8988T (cell line): ENCODE data around the gene CELF5.
"Not testable (repeated sequence)": the region's sequence is repeated elsewhere in the genome, so short reads cannot be mapped to it uniquely, and the experiment has no call there.

Experiments used
- DNase-seq: peaks from one replicate; pipeline ENCODE4 v3.0.0; 2011

CELF5 gene

DNA sequence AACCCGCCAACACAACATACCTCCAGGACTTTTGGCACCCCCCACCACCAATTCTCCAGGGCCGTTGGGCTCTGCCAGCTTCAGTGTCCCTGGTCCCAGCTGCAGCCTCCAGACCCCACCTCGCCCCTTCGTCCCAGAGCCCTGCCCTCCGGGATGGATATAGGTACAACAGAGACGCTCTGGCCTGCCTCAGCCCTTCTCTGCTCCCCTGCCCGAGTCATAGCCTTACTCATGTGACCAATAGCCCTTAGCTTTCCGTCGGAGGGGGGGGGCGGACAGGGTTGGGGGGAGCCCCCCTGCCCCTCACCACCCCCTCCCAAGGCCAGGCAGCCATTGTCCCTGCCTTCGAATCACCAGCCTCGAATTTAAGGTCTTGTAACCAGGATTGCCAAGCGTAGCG is 71.1 kb downstream of the CELF5 start:
- no peak for DNase-seq

DNA sequence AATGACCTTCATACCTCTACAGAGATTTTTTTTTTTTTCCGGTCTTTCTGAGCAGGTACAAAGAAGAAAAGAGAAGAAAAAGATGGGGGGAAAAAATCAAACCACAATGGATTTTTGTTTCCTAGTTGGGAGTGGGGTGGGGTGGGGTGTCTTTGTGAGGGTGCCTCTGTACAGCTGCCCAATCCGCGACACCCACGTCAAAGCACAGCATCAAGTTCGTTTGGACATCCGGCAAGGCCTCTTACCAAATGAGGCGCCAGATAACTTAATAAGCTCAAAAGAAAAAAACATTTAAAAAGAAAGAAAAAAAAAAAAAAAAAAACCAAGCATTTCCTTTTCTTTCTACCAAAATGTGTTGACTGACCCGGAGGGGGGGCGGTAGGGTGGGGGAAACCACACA is 71.6 kb downstream of the CELF5 start:
- DNase-seq = no peak

DNA sequence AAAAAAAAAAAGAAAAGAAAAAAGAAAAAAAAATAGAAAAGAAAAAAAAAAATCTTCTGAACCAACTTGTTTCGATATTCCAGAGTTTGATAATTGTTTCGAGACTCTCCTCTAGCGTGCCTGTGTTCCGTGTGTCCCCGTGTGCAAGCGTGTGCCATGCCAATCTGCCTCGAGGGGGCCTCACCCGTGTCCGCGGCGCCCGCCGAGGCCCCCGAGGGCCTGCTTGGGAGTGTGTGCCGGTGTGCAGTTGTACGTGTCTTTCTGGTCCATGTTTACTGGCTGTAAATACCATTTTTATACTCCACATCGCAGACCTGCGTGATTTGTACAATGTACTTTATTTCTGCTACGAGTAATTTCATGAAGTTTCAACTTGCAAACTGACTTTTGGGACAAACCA is 72.0 kb downstream of the CELF5 start:
- DNase-seq = no peak

DNA sequence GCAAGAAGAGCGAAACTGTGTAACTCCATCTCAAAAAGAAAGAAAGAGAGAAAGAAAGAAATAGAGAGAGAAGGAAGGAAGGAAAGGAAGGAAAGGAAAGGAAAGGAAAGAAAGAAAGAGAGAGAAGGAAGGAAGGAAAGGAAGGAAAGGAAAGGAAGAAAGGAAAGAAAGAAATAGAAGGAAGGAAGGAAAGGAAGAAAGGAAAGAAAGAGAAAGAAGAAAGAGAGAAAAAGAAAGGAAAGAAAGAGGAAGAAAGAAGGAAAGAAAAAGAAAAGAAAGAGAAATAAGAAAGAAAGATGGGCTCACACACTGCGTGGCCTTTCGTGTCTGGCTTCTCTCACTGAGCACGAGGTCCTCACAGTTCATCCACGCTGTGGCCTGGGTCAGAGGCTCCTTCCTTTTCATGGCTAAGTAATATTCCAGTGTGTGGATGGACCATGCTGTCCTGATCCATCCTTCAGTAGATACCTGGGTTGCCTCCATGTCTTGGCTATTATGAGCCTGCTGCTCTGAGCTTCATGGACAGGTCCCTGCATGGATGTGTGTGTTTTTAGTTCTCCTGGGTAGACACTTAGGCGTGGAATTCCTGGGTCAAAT is 74.5 kb downstream of the CELF5 start:
- no peak for DNase-seq

DNA sequence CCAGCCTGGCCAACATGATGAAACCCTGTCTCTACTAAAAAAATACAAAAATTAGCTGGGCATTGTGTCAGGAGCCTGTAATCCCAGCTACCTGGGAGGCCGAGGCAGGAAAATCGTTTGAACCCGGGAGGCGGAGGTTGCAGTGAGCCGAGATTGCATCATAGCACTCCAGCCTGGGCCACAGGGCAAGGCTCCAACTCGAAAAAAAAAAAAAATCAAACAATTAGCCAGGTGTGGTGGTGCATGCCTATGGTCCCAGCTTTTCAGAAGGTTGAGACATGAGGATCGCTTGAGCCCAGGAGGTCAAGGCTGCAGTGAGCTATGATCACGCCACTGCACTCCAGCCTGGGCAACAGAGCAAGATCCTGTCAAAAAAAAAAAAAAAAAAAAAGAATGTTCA is 76.1 kb downstream of the CELF5 start:
- DNase-seq = not testable (repeated sequence)

DNA sequence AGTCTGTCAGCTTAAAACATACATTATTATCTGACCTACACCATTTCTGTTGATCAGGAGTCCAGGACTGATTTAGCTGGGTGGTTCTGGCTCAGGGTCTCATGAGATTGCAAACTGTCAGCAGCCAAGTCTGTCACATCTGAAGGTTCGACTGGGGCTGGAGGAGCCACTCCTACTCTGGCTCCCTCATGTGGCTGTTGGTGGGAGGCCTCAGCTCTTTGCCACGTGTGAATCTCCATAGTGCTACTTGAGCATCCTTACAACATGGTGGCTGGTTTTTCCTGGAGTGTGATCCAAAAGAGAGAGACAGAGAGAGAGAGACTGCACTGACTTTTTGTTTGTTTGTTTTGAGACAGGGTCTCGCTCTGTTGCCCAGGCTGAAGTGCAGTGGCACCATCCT is 78.3 kb downstream of the CELF5 start:
- DNase-seq = no peak

DNA sequence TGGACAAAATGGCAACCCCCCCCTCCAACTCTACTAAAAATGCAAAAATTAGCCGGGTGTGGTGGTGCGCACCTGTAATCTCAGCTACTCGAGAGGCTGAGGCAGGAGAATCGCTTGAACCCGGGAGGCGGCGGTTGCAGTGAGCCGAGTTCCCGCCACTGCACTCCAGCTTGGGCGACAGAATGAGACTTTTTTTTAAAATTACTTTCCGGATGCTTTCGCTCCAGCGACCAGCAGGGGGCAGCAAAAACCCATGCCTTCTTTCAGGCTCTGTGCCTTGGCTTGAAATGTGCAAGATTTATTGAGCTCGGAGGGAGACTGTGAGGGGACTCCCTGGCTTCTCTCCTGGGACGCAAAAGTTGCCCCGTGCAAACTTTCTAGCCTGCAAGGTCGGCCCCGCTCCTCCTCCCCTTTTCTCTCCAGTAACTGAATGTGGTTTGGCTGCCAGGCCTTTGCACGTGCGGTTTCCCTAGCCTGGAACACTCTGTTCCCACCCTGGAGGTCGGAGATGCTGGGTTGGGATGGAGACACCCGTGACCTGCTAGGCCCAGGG is 80.5 kb downstream of the CELF5 start:
- DNase-seq = no peak

DNA sequence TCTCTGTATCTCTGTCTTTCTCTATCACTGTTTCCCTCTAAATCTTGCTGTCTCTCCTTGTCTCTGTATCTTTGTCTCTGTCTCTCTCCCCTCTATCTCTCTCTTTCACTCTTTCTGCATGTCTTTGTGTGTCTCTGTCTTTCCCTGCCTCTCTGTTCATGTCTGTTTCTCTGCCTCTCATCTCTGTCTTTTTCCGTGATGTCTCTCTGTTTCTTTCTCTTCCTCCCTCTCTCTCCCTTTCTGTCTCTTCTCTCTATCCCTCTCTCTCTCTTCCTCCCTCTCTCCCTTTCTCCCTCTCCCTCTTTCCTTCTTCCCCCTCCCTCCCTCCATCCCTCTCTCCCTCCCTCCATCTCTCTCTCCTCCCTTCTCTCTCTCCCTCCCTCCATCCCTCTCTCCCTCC is 85.3 kb downstream of the CELF5 start:
- DNase-seq = no peak

DNA sequence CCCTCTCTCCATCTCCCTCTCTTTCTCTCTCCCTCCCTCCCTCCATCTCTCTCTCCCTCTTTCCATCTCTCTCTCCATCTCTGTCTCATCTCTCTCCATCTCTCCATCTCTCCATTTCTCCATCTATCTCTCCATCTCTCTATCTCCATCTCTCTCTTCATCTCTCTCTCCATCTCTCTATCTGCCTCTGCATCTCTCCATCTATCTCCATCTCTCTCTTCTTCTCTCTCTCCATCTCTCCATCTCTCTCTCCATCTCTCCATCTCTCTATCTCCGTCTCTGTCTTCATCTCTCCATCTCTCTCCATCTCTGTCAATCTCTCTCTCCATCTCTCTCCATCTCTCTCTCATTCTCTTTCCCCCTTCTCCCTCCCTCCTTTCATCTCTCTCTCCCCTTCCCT is 85.8 kb downstream of the CELF5 start:
- DNase-seq = no peak

DNA sequence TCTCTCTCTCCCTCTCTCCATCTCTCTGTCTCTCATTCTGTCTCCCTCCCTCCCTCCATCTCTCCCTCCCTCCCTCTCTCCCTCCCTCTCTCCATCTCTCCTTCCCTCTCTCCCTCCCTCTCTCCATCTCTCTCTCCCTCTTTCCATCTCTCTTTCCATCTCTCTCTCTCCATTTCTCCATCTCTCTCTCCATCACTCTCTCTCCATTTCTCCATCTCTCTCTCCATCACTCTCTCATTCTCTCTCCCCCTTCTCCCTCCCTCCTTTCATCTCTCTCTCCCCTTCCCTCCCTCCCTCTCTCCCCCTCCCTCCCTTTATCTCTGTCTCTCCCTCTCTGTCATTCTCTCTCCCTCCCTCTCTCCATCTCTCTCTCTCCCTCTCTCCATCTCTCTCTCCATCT is 86.2 kb downstream of the CELF5 start:
- no peak for DNase-seq

DNA sequence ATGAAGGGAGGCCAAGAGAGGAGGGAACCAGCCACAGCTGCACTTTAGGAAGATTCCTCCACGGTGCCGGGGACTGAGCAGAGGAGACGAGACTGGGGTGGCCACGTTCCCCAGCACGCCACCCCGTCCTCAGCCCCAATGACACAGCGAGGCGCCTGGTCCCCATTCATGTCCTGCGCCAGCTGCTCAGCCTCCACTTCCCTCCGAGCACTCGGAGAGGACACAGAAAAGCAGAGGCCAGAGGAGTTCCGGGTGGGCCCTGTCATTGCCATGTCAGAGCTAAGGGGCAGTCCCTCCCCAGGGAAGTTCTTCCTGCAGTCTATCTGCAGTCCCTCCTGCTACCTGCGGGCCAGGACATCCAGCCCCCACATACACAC is 88.7 kb downstream of the CELF5 start:
- DNase-seq = no peak

DNA sequence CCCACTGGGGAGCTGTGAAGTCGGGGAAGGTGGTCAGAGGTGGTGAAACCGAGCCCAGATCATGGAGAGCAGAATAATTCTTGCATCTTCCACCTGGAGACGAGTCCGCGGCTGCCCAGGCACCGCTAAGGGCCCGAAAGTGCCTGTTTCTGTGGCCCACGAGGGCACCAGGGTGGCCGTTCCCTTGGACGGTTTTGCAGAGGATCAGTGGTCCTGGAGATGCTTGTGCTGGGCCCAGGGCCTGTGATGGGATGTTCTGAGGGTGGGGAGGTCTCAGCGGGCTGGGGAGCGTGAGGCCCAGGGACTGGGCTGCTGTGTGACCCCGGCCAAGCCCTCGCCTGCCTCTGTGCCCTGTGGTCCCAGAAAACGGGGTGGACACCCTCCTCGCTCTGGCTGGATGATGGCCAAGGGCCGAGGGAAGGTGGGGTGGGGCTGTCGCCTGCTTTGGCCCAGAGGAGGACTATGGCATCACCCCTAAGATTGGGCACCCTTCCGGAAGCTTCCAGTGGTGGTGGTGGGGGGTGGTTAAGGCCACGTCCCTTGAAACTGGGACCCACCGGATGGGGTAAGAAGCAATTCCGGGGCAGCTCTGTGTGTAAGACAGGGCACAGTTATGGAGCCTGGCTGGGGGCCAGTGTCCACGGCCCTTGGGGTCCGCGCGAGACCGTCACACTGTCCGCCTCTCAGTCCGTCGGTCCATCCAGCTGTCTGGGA is 90.7 kb downstream of the CELF5 start:
- DNase-seq = no peak

DNA sequence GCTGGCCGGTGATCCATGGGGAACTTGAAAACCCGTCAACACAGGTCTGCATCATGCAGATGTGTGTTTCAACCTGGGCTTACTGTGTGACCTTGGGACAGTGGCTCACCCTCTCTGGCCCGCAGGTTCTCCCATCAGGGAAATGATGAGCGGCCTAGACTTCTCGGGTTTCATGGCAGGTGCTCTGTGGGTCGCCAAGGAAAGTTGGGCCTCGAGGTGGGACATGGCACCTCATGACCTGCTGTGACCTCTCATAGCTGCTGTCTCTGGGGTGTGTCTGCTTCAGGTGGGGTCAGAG is 91.2 kb downstream of the CELF5 start:
- DNase-seq = no peak

DNA sequence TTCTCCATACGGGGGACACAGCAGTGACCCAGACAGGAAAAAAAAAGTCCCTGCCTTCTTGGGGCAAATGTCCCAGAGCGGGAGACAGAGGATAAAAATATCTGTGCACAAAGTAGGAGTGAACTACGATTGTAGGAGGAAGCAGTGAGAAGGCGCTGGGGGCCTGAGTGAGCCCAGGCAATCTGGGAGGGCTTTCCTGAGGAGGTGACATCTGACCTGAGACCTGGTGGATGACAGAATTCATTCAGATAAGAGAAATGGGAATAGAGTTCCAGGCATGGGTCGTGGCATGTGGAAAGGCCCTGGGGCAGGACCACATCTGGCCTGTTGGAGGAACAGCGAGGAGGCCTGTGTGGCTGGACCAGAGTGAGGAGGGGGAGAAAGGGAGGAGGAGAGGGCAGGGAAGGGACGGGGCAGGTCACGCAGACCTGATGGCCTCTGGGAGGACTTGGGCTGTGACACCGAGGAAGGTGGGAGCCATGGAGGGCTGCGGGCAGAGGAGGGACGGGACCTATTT is 91.7 kb downstream of the CELF5 start:
- DNase-seq = no peak

DNA sequence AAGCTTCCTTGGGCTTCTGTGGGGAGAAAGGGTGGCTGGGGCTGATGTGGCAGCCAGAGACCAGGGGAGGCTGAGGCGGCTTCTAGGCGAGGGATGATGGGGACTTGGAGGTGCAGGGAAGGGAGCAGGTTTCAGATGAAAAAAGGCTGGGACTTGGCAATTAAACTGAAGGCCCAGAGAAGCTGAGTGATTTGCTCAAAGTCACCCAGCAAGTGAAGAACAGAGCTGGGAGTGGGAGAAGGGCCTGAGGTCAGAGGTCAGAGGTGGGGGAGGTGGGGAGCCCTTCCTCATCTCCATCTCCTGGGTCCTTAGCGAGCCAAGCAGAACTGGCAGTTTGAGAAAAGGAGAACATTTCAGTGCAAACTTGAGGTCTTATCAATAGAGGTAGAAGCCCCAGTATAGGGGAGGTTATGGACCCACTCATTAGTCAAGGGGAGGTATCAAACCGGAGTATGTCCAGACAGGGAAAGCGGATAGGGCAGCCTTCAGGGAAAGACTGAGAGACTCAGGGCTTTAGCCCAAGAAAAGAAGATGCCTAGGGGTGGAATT is 92.3 kb downstream of the CELF5 start:
- no peak for DNase-seq

DNA sequence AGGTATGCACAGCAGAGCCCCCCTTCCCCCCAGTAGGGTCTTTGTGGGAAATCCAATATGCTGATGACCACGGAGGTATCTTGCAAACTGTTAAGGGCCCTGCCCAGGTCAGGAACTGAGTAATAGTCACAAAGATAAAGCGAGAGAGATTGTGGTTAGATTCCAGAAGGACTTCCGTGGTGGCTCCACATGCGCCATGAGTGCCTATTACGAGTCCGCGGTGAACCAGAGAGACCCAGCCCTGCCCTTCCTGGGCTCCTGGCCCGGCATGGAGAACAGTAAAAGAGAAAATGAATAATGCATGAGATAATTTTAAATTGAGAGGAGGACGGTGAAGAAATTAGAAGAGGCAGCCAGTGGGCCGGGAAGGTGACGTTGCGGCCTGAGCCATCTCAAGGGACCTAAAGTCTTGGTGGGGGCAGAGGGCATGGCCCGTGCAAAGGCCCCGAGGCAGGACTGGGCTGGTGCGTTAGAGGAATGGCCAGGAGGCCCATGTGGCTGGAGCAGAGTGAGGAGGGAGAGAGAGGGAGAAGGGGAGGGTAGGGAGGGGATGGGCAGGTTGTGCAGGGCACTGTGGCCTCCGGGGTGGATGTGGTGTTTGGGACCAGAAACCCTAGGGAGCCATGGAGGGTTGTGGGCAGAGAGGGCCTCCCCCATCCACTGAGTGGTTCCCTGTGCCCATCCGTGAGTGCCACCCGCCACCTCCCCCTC is 95.3 kb downstream of the CELF5 start:
- DNase-seq = no peak

DNA sequence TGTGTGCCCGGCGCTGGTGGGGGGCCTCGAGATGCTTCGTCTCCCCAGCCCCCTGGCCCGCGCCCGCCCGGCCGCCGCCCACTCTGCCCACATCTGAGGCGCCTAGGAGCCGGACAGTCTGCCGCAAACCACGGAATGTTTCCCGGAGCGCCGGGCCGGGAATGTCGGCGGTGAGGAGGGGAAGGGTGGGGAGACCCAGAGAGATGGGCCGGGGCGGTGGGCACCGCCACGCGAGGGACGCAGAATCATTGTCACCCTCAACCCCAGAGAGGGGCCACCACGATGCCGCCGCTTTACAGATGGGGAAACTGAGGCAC is 95.9 kb downstream of the CELF5 start:
- no peak for DNase-seq

DNA sequence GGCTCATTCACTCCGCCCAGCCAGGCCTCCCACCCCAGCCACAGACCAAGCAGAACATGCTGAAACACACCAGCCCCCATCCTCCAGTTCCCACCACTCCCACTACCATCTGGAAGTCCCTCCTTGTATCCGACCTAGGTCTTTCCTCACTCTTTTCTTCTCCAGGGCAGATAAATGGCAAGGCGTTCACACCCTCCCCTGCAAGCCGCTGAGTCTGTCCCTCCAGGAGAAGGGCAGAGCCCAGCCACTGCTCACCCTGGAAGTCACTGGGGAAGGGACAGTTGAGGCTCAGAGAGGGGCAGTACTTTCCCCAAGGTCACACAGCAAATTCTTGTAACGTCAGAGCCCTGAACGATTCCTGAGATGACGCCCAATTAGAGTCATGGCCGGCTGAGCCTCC is 96.4 kb downstream of the CELF5 start:
- DNase-seq = no peak

DNA sequence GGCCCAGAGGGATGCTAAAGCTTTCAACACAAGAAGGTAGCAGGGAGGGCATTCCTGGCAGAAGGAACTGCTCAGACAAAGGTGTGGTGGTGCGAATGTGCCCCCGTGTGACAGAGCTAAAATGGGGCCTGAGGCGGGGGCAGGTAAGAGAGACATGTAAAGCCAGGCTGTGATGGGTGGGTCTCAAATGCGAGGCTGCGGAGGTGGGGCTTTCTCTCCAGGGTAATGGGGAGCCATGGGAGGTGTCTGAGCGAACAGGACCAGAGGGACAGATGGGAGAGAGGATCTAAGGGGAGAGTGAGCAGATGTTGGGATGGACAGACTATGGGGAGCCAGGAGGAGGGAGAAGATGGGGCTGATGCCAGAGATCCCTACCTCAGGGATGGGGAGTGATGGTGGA is 97.2 kb downstream of the CELF5 start:
- DNase-seq = no peak

DNA sequence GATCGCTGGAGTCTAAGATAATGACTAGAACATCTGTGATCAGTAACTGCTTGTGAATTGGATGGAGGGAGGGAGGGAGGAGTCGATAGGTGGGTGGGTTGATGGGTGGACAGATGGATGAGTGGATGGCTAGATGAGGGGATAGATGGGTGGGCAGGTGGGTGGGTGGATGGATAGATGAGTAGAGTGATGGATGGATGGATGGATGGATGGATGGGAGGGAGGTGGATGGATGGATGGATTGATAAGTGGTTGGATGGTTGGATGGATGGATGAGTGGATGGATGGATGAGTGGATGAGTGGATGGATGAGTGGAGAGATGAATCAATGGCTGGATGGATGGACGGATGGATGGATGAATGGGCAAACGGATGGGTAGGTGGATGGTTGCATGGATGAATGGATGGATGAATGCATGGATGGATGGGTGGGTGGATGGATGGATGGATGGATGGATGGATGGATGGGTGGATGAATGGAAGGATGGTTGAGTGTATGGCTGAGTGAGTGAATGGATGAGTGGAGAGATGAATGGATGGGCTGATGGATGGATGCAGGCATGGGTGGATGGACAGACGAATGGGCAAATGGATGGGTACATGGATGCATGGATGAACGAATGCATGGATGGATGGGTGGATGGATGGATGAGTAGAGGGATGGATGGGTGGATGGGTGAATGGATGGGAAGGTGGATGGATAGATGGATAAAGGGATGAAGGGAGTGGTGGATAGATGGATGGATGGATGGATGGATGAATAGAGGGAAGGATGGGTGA is 97.9 kb downstream of the CELF5 start:
- DNase-seq = no peak

DNA sequence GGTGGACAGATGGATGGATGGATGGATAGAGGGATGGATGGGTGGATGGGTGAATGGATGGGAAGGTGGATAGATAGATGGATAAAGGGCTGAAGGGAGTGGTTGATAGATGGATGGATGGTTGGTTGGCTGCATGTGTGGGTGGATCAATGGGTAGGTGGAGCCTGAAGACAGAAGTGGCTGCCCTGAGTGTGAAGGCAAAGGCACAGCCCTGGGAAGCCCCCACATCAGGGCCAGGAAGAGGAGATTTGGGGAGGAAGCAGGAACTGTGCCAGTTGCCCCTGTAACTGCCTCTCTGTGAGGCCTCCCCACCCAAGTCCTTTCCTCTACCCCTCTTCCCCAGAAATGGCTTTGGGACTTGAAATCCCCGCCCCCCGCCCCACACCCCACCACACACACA is 98.6 kb downstream of the CELF5 start:
- no peak for DNase-seq

DNA sequence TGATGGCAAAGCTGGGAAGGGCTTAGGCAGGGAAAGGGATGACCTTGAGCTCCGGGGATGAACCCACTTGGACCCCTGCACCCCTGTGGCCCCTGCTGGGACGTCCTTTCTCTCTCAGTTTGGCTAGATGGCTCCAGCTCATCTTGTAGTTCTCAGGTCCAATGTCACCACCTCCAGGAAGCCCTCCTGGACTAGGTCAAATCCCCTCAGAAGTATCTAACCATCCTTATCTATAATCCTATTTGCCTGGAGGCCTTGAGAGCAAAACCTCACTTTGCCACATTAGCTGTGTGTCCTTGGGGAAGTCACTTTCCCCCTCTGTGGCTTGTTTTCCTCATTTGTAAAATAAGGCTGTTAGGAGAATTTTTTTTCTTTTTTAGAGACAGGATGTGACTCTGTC is 99.2 kb downstream of the CELF5 start:
- no peak for DNase-seq

DNA sequence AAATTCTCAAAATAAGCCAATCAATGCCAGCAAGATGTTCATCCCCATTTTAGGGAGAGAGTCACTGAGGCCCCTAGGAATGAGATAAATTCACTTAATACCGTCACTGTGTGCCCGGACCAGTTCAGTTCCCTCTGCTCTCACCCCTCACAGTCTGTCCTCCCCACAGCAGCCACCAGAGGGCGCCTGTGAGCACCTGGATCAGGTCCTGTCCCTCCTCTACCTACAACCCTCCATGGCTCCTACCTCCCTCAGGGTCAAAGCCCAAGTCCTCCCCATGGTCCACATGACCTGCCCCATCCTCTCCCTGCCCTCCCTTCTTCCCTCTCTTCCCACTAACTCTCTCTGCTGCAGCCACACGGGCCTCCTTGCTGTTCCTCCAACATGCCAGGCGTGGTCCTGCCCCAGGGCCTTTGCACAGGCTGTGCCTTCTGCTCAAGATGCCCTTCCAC is 100.0 kb downstream of the CELF5 start:
- DNase-seq = no peak
